Nephron (organoid): ENCODE measurements around the gene IMPDH1.

ENCODE experiments used
- H3K27ac Mint-ChIP-seq, 3 experiments: 2 replicates each; pipeline ENCODE4 v1.8.0; 2020; ENCODE audit warnings: mixed read lengths in 3 of 3, mild to moderate bottlenecking in 2 of 3, moderate library complexity in 1 of 3
- H3K27me3 Mint-ChIP-seq: 2 replicates; pipeline ENCODE4 v1.8.0; 2021; ENCODE audit warnings: low read depth, mild to moderate bottlenecking, moderate library complexity, mixed read lengths
- H3K36me3 Mint-ChIP-seq: 2 replicates; pipeline ENCODE4 v1.8.0; 2020; ENCODE audit warnings: low read depth, mixed read lengths
- H3K4me1 Mint-ChIP-seq: 2 replicates; pipeline ENCODE4 v1.8.0; 2020; ENCODE audit warnings: mixed read lengths
- H3K4me3 Mint-ChIP-seq, 3 experiments: 2 replicates each; pipeline ENCODE4 v1.8.0; 2020; ENCODE audit warnings: mild to moderate bottlenecking in 3 of 3, mixed read lengths in 3 of 3, moderate library complexity in 2 of 3
- H3K9me3 Mint-ChIP-seq: 2 replicates; pipeline ENCODE4 v1.8.0; 2020; ENCODE audit warnings: mixed read lengths
- CTCF ChIP-seq, 3 experiments: fragments of 200-600 bp; sonication (generic); IDR thresholded peaks; one replicate each; pipeline ENCODE4 v1.5.0; 2021; ENCODE audit warnings: antibody characterized with exemption in 3 of 3; ENCODE audit not compliant: unreplicated experiment in 3 of 3

IMPDH1 gene

GRCh38 chr7:128366300-128366699, 43.5 kb downstream of the IMPDH1 start:
- H3K27me3 Mint-ChIP-seq = peaks cover 66% of the 10 kb centered on the region
- H3K4me1 Mint-ChIP-seq = peaks cover 25% of the 10 kb centered on the region
- H3K27ac Mint-ChIP-seq = no peak overlapping the region
- peak overlapping the region in 1 of 3 experiments; percentile 73 for H3K4me3 Mint-ChIP-seq
- TF ChIP-seq CTCF (IDR thresholded peaks at IDR 0.05; ENCODE audit: unreplicated experiment in 3 of 3) = no peak
- H3K9me3 Mint-ChIP-seq = no peaks in the 10 kb centered on the region
- H3K36me3 Mint-ChIP-seq = no peaks in the 10 kb centered on the region

DNA sequence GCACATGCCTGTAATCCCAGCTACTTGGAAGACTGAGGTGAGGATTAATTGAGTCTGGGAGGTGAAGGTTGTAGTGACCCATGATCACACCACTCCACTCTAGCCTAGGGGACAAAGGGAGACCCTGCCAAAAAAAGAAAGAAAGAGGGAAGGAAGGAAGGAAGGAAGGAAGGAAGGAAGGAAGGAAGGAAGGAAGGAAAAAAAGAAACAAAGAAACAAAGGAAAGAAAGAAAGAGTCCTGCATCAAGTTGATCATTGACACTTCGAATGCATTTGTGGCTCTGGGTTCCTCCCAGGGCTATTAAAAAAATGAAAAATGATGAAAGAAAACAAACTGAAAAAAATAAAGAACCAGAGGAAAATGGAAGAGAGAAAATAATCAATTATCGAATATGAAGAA, 44.4 kb downstream of the IMPDH1 start:
- Mint-ChIP-seq H3K27ac (no peak overlapping the region), H3K4me1 (peaks cover 30% of the 10 kb centered on the region), H3K9me3 (no peaks in the 10 kb centered on the region), H3K36me3 (no peaks in the 10 kb centered on the region), H3K4me3 (peak overlapping the region in 1 of 3 experiments; percentile 60), H3K27me3 (peaks cover 73% of the 10 kb centered on the region)
- TF ChIP-seq CTCF (IDR thresholded peaks at IDR 0.05; ENCODE audit: unreplicated experiment in 3 of 3) = no peak

DNA sequence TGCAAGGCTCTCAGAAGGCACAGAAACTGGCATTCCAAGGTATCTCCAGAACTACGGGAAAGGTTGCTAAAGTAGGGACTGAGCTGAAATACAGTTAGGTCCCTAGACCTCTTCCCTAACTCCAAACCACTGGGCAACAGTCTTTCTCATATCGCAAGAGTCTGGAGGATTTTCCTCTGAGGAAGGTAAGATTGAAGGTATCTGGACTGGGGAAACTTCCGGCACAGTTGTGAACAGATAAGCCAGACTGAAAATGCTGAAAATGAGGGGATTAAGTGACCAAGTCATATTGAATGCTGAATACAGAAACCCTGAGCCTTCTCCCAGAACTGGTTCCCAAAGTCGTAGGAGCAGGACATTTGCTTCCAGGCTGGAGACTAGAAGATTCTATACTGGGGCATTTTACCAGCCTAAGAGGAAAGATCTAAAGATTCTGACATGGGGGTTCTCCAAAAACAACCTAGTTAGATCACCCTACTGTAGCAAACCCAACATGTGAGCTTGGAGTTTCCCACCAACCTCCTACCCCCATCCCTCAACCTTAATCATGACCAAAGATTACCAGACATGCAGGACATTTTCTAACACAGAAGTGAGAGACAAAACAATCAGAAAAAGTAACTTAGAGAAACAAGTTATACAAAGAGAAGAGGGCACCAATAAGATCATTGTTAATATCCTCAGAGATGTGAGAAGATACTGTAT, 45.5 kb downstream of the IMPDH1 start:
- no peak overlapping the region for H3K27ac Mint-ChIP-seq
- H3K4me1 Mint-ChIP-seq = peaks cover 30% of the 10 kb centered on the region
- H3K36me3 Mint-ChIP-seq = no peaks in the 10 kb centered on the region
- TF ChIP-seq CTCF (IDR thresholded peaks at IDR 0.05; ENCODE audit: unreplicated experiment in 3 of 3) = no peak
- H3K27me3 Mint-ChIP-seq = peaks cover 73% of the 10 kb centered on the region
- no peaks in the 10 kb centered on the region for H3K9me3 Mint-ChIP-seq
- peak overlapping the region in 2 of 3 experiments; percentile 3 to 90 for H3K4me3 Mint-ChIP-seq

- H3K27ac Mint-ChIP-seq = no peak overlapping the region
These were observed 46.5 kb downstream of the IMPDH1 start for GRCh38 chr7:128363261-128363721.

GRCh38 chr7:128362670-128363069, 47.1 kb downstream of the IMPDH1 start:
- Mint-ChIP-seq H3K27ac (peak overlapping the region in 2 of 3 experiments; percentile 55 to 66), H3K36me3 (no peaks in the 10 kb centered on the region), H3K4me3 (peak overlapping the region; percentile 83 to 90 (median 87)), H3K27me3 (peaks cover 76% of the 10 kb centered on the region), H3K4me1 (peaks cover 36% of the 10 kb centered on the region), H3K9me3 (no peaks in the 10 kb centered on the region)
- TF ChIP-seq CTCF (IDR thresholded peaks at IDR 0.05; ENCODE audit: unreplicated experiment in 3 of 3) = no peak

More at GRCh38 chr7:128363261-128363721, 46.5 kb downstream of the IMPDH1 start:
- peaks cover 72% of the 10 kb centered on the region for H3K27me3 Mint-ChIP-seq
- H3K9me3 Mint-ChIP-seq = no peaks in the 10 kb centered on the region
- H3K4me3 Mint-ChIP-seq = peak overlapping the region; percentile 61 to 90 (median 87)
- H3K36me3 Mint-ChIP-seq = no peaks in the 10 kb centered on the region
- no peak for TF ChIP-seq CTCF (IDR thresholded peaks at IDR 0.05; ENCODE audit: unreplicated experiment in 3 of 3)
- H3K4me1 Mint-ChIP-seq = peaks cover 35% of the 10 kb centered on the region
